Skeletal muscle satellite cell (primary cell): ENCODE results near the gene FATE1.

ENCODE experiments used
- H3K27me3 ChIP-seq: 2 replicates; pipeline ENCODE4 v1.7.0; 2013; ENCODE audit warnings: low read length; ENCODE audit not compliant: control insufficient read depth, insufficient read depth
- H3K36me3 ChIP-seq: 2 replicates; pipeline ENCODE4 v1.7.0; 2013; ENCODE audit warnings: mild to moderate bottlenecking, control low read depth, low read length; ENCODE audit not compliant: insufficient read depth
- H3K4me1 ChIP-seq: 2 replicates; pipeline ENCODE4 v1.7.0; 2013; ENCODE audit warnings: low read length; ENCODE audit not compliant: control insufficient read depth, insufficient read depth
- H3K4me2 ChIP-seq: 2 replicates; pipeline ENCODE4 v1.7.0; 2013; ENCODE audit warnings: mild to moderate bottlenecking, low read length
- H3K4me3 ChIP-seq: 2 replicates; pipeline ENCODE4 v1.7.0; 2013; ENCODE audit warnings: low read length
- H3K9ac ChIP-seq: 2 replicates; pipeline ENCODE4 v1.7.0; 2013; ENCODE audit warnings: mild to moderate bottlenecking, low read depth, low read length, moderate library complexity
- H3K9me3 ChIP-seq: replicated peaks from 2 replicates; pipeline ENCODE4 v1.7.0; 2013; ENCODE audit warnings: mild to moderate bottlenecking, control low read depth, low read length

FATE1 gene

GRCh38 chrX:151710457-151710856 lies 5.4 kb upstream of the FATE1 start:
- no peak overlapping the region for H3K4me3 ChIP-seq
- no peak overlapping the region for H3K4me2 ChIP-seq
- H3K4me1 ChIP-seq: no peaks in the 10 kb centered on the region
- H3K27me3 ChIP-seq: no peaks in the 10 kb centered on the region
- H3K9me3 ChIP-seq: no peaks in the 10 kb centered on the region
- H3K36me3 ChIP-seq: no peaks in the 10 kb centered on the region
- H3K9ac ChIP-seq: no peak overlapping the region

GRCh38 chrX:151711154-151711553 lies 4.7 kb upstream of the FATE1 start:
- Histone ChIP-seq H3K4me3 (no peak overlapping the region), H3K4me2 (no peak overlapping the region), H3K9me3 (no peaks in the 10 kb centered on the region), H3K36me3 (no peaks in the 10 kb centered on the region), H3K27me3 (no peaks in the 10 kb centered on the region), H3K9ac (no peak overlapping the region), H3K4me1 (no peaks in the 10 kb centered on the region)

- Histone ChIP-seq H3K4me3 (no peak overlapping the region), H3K4me2 (no peak overlapping the region), H3K9me3 (no peaks in the 10 kb centered on the region), H3K4me1 (no peaks in the 10 kb centered on the region), H3K27me3 (no peaks in the 10 kb centered on the region), H3K9ac (no peak overlapping the region), H3K36me3 (no peaks in the 10 kb centered on the region)
Measured at GRCh38 chrX:151711787-151712186, 4.0 kb upstream of the FATE1 start.

GRCh38 chrX:151712253-151712652 lies 3.6 kb upstream of the FATE1 start:
- no peaks in the 10 kb centered on the region for H3K36me3 ChIP-seq

GRCh38 chrX:151713849-151714248 lies 2.0 kb upstream of the FATE1 start:
- Histone ChIP-seq H3K36me3 (no peaks in the 10 kb centered on the region), H3K4me3 (no peak overlapping the region), H3K9me3 (no peaks in the 10 kb centered on the region), H3K4me2 (no peak overlapping the region), H3K4me1 (no peaks in the 10 kb centered on the region), H3K9ac (no peak overlapping the region), H3K27me3 (no peaks in the 10 kb centered on the region)

More at GRCh38 chrX:151712253-151712652, 3.6 kb upstream of the FATE1 start:
- Histone ChIP-seq H3K9me3 (no peaks in the 10 kb centered on the region), H3K9ac (no peak overlapping the region), H3K4me2 (no peak overlapping the region), H3K27me3 (no peaks in the 10 kb centered on the region), H3K4me3 (no peak overlapping the region), H3K4me1 (no peaks in the 10 kb centered on the region)

GRCh38 chrX:151714362-151714761 lies 1.5 kb upstream of the FATE1 start:
- Histone ChIP-seq H3K4me3 (no peak overlapping the region), H3K4me2 (no peak overlapping the region), H3K4me1 (no peaks in the 10 kb centered on the region), H3K36me3 (no peaks in the 10 kb centered on the region), H3K9ac (no peak overlapping the region), H3K27me3 (no peaks in the 10 kb centered on the region), H3K9me3 (no peaks in the 10 kb centered on the region)

- H3K9ac ChIP-seq: no peak overlapping the region
- no peaks in the 10 kb centered on the region for H3K9me3 ChIP-seq
- no peaks in the 10 kb centered on the region for H3K27me3 ChIP-seq
- no peaks in the 10 kb centered on the region for H3K4me1 ChIP-seq
- no peak overlapping the region for H3K4me3 ChIP-seq
- H3K36me3 ChIP-seq: no peaks in the 10 kb centered on the region
- H3K4me2 ChIP-seq: no peak overlapping the region
Measured at GRCh38 chrX:151722241-151722846, 6.5 kb downstream of the FATE1 start.

- Histone ChIP-seq H3K36me3 (no peaks in the 10 kb centered on the region), H3K4me2 (no peak overlapping the region), H3K9ac (no peak overlapping the region), H3K9me3 (no peaks in the 10 kb centered on the region), H3K4me1 (no peaks in the 10 kb centered on the region), H3K4me3 (no peak overlapping the region), H3K27me3 (no peaks in the 10 kb centered on the region)
Measured at GRCh38 chrX:151723156-151723760, 7.4 kb downstream of the FATE1 start.

- no peak overlapping the region for H3K4me3 ChIP-seq
- H3K4me2 ChIP-seq: no peak overlapping the region
- no peak overlapping the region for H3K9ac ChIP-seq
- no peaks in the 10 kb centered on the region for H3K4me1 ChIP-seq
- no peaks in the 10 kb centered on the region for H3K9me3 ChIP-seq
- no peaks in the 10 kb centered on the region for H3K36me3 ChIP-seq
- H3K27me3 ChIP-seq: no peaks in the 10 kb centered on the region
Measured at GRCh38 chrX:151724563-151725337, 8.9 kb downstream of the FATE1 start.

- no peak overlapping the region for H3K4me2 ChIP-seq
- H3K4me3 ChIP-seq: no peak overlapping the region
- no peaks in the 10 kb centered on the region for H3K27me3 ChIP-seq
- no peak overlapping the region for H3K9ac ChIP-seq
- H3K36me3 ChIP-seq: no peaks in the 10 kb centered on the region
- H3K9me3 ChIP-seq: no peaks in the 10 kb centered on the region
- no peaks in the 10 kb centered on the region for H3K4me1 ChIP-seq
Measured at GRCh38 chrX:151725338-151725614, 9.4 kb downstream of the FATE1 start.

GRCh38 chrX:151726751-151727150 lies 10.9 kb downstream of the FATE1 start:
- no peaks in the 10 kb centered on the region for H3K36me3 ChIP-seq
- no peak overlapping the region for H3K4me2 ChIP-seq
- no peaks in the 10 kb centered on the region for H3K4me1 ChIP-seq
- H3K27me3 ChIP-seq: no peaks in the 10 kb centered on the region
- H3K9me3 ChIP-seq: no peaks in the 10 kb centered on the region
- no peak overlapping the region for H3K9ac ChIP-seq
- H3K4me3 ChIP-seq: no peak overlapping the region

GRCh38 chrX:151727346-151727745 lies 11.5 kb downstream of the FATE1 start:
- H3K4me2 ChIP-seq: no peak overlapping the region
- no peaks in the 10 kb centered on the region for H3K27me3 ChIP-seq
- H3K36me3 ChIP-seq: no peaks in the 10 kb centered on the region
- H3K9me3 ChIP-seq: no peaks in the 10 kb centered on the region
- H3K4me3 ChIP-seq: no peak overlapping the region
- H3K9ac ChIP-seq: no peak overlapping the region
- H3K4me1 ChIP-seq: no peaks in the 10 kb centered on the region
